DND-41 (cell line): ENCODE results near the gene ZNF644.

Experiments used
- CTCF ChIP-seq: IDR thresholded peaks from 2 replicates; pipeline ENCODE4 v1.5.1; 2012; ENCODE audit warnings: borderline replicate concordance, low read length, moderate library complexity, mild to moderate bottlenecking; ENCODE audit not compliant: poor library complexity, severe bottlenecking; ENCODE audit errors: extremely low read depth
- EZH2 ChIP-seq: IDR thresholded peaks from 3 replicates; pipeline ENCODE4 v1.6.1; 2012; ENCODE audit warnings: borderline replicate concordance, low read depth, mild to moderate bottlenecking, moderate library complexity, low read length, inconsistent platforms; ENCODE audit not compliant: severe bottlenecking

GRCh38 chr1:90994461-90994860, 27.4 kb downstream of the ZNF644 start:
- TF ChIP-seq CTCF (no peak), EZH2 (no peak)
